ENCODE results near the gene PLPPR1. TPM values are rescaled to one million over a fixed set of nuclear protein-coding genes. Genes with fewer than 3 reads are reported as not detected.

The PLPPR1 gene
- total and polyA plus RNA-seq, 2 donors (not counting 3 experiments of a cell fraction or from before 2014, with no cell fraction given): 0.18 to 0.50 TPM

GRCh38 chr9:101138509-101138908, 110.0 kb downstream of the PLPPR1 start:
- no peak overlapping the region for H2AFZ ChIP-seq (ENCODE audit: low read depth, low read length)
- FAIRE-seq: no peak
- TF ChIP-seq FOS (IDR thresholded peaks at IDR 0.05; ENCODE audit: borderline replicate concordance, insufficient read depth, low read length) (no peak), POLR2AphosphoS5 (IDR thresholded peaks at IDR 0.05; ENCODE audit: insufficient read depth, low read depth, low read length) (no peak), MYC (IDR thresholded peaks at IDR 0.05; ENCODE audit: low read depth, low read length) (no peak), GATA2 (IDR thresholded peaks at IDR 0.05; ENCODE audit: insufficient read depth, insufficient read length, low read depth, low read length) (no peak), POLR2A (IDR thresholded peaks at IDR 0.05; ENCODE audit: low read depth, low read length) (no peak), JUN (IDR thresholded peaks at IDR 0.05; ENCODE audit: borderline replicate concordance, insufficient read depth, insufficient read length, low read depth) (no peak), EZH2 (IDR thresholded peaks at IDR 0.05; ENCODE audit: borderline replicate concordance, low read depth, low read length, severe bottlenecking) (no peak), MAX (IDR thresholded peaks at IDR 0.05; ENCODE audit: insufficient read depth, insufficient read length) (no peak)
- TF ChIP-seq, protein P1, sequence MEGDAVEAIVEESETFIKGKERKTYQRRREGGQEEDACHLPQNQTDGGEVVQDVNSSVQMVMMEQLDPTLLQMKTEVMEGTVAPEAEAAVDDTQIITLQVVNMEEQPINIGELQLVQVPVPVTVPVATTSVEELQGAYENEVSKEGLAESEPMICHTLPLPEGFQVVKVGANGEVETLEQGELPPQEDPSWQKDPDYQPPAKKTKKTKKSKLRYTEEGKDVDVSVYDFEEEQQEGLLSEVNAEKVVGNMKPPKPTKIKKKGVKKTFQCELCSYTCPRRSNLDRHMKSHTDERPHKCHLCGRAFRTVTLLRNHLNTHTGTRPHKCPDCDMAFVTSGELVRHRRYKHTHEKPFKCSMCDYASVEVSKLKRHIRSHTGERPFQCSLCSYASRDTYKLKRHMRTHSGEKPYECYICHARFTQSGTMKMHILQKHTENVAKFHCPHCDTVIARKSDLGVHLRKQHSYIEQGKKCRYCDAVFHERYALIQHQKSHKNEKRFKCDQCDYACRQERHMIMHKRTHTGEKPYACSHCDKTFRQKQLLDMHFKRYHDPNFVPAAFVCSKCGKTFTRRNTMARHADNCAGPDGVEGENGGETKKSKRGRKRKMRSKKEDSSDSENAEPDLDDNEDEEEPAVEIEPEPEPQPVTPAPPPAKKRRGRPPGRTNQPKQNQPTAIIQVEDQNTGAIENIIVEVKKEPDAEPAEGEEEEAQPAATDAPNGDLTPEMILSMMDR (IDR thresholded peaks at IDR 0.05; ENCODE audit: extremely low read depth in 1 of 2, insufficient read depth in 1 of 2, low read depth in 1 of 2, low read length in 2 of 2): no peak
- intact Hi-C loops (cut with micrococcal nuclease): no loop called here
- no peaks in the 10 kb centered on the region for H3K36me3 ChIP-seq (ENCODE audit: control insufficient read depth in 2 of 2, extremely low read depth in 1 of 2, insufficient read depth in 2 of 2, low read length in 2 of 2)
- no peaks in the 10 kb centered on the region for H4K20me1 ChIP-seq (replicated peaks; ENCODE audit: control insufficient read depth, extremely low read depth, insufficient read depth, low read length)
- BruUV-seq (replicated peaks): no TSS peak
- H3K4me1 ChIP-seq (ENCODE audit: control insufficient read depth, extremely low read depth, insufficient read depth, low read length): no peaks in the 10 kb centered on the region
- ChIA-PET POLR2A (no interaction called here), CTCF (interaction anchor here (1.9 kb wide), 1 partner anchor 19 kb away, joined by 5 read pairs; no protein-coding TSS in a partner anchor)
- DNase-seq (ENCODE audit: low read depth, low spot score): no peak
- H3K9me1 ChIP-seq (replicated peaks; ENCODE audit: control insufficient read depth, extremely low read depth, insufficient read depth, low read length): no peaks in the 10 kb centered on the region
- no peak overlapping the region for H3K27ac ChIP-seq (ENCODE audit: insufficient read depth, low read depth, low read length)
- no peaks in the 10 kb centered on the region for H3K9me3 ChIP-seq (replicated peaks; ENCODE audit: control insufficient read depth, insufficient read depth, low read length)
- H3K27me3 ChIP-seq (ENCODE audit: control insufficient read depth in 2 of 2, insufficient read depth in 2 of 2, low read length in 2 of 2): peaks cover 0 to 1% of the 10 kb centered on the region in 2 experiments
- no peak overlapping the region for H3K9ac ChIP-seq (replicated peaks; ENCODE audit: extremely low read depth, insufficient read depth, low read length)
- no peaks in the 10 kb centered on the region for H3K79me2 ChIP-seq (ENCODE audit: control insufficient read depth, insufficient read depth, low read length)
- dilution Hi-C loops (cut with MboI; ENCODE audit: extremely low pct_ligation_motif_present, low sequenced_read_pairs): no loop called here
- no peak overlapping the region for H3K4me3 ChIP-seq (replicated peaks in 1 of 3; ENCODE audit: insufficient read depth in 1 of 3, low read depth in 1 of 3, low read length in 3 of 3)
- no peak overlapping the region for H3K4me2 ChIP-seq (ENCODE audit: insufficient read depth, low read length)
